Esophagus muscularis mucosa (tissue), 4 donors: ENCODE results near the gene TPRN. TPM values are rescaled to one million over a fixed set of nuclear protein-coding genes. Genes with fewer than 3 reads are reported as not detected.

Experiments used
- DNase-seq: peaks from one replicate; pipeline ENCODE4 v3.0.0-alpha.2; 2017; ENCODE audit errors: extremely low spot score
- H3K27ac ChIP-seq, 4 donors: fragments of 200-600 bp; sonication (generic); replicated peaks in 1 of 4; 1 replicate in 3 of 4; 2 replicates in 1 of 4; pipeline ENCODE4 v1.5.1; 2016 to 2019; ENCODE audit warnings: mild to moderate bottlenecking in 1 of 4
- H3K27me3 ChIP-seq, 4 donors: fragments of 200-600 bp; sonication (generic); one replicate each; pipeline versions ENCODE4 v1.5.1 to v1.6.0; 2016 to 2019
- H3K36me3 ChIP-seq, 4 donors: fragments of 200-600 bp; sonication (generic); one replicate each; pipeline ENCODE4 v1.5.1; 2016 to 2019
- H3K4me1 ChIP-seq, 4 donors: fragments of 200-600 bp; sonication (generic); one replicate each; pipeline ENCODE4 v1.5.1; 2016 to 2019
- H3K4me3 ChIP-seq, 4 donors: fragments of 200-600 bp; sonication (generic); 1 replicate in 2 of 4; 2 replicates in 2 of 4; pipeline ENCODE4 v1.5.1; 2016 to 2019; ENCODE audit warnings: mild to moderate bottlenecking in 4 of 4, moderate library complexity in 1 of 4
- H3K9me3 ChIP-seq, 4 donors: fragments of 200-600 bp; sonication (generic); 1 replicate in 3 of 4; 2 replicates in 1 of 4; pipeline ENCODE4 v1.5.1; 2016 to 2019
- EP300 ChIP-seq: sonication (generic); formaldehyde crosslinking; IDR thresholded peaks from one replicate; pipeline ENCODE4 v1.6.1; 2017; ENCODE audit warnings: antibody characterized with exemption
- POLR2A ChIP-seq: fragments of 450-650 bp; IDR thresholded peaks from one replicate; pipeline ENCODE4 v1.6.1; 2017; ENCODE audit warnings: antibody characterized with exemption, moderate library complexity, mild to moderate bottlenecking, low read depth
- POLR2AphosphoS5 ChIP-seq, 2 donors: sonication (generic); formaldehyde crosslinking; IDR thresholded peaks; one replicate each; pipeline ENCODE4 v1.6.1; 2017; ENCODE audit warnings: antibody characterized with exemption in 2 of 2
- WGBS: methylation state at CpG from one replicate; pipeline ENCODE4 v1.1.5; 2018; 5-methylcytosine and 5-hydroxymethylcytosine counted together
- intact Hi-C: fragments of 100-400 bp; cut with DNase I; formaldehyde crosslinking; loops from one replicate; pipeline ENCODE4 v1.15.1; 2023
- total RNA-seq, 4 donors: library from RNA; depleted of rRNA; stranded (reverse); fragments of >200 nt; gene quantifications; one replicate each; pipeline versions ENCODE4 v1.1.0 to v1.2.1, GENCODE V29; 2016
- TF ChIP-seq, protein P1 (sequence below), 3 experiments: fragments of 200-600 bp in 2 of 3; fragments of 450-650 bp in 1 of 3; sonication (generic) in 2 of 3; IDR thresholded peaks; one replicate each; pipeline ENCODE4 v1.5.1; 2017 to 2019; ENCODE audit warnings: antibody characterized with exemption in 3 of 3, mild to moderate bottlenecking in 2 of 3, moderate library complexity in 1 of 3

Gene TPRN
- total RNA-seq, 4 donors from 2014 or later, result 4.1 to 12.6 (median 7.7) TPM

GRCh38 chr9:137204731-137205125, 4.2 kb upstream of the TPRN start:
- H3K27me3 ChIP-seq, result no peaks in the 10 kb centered on the region
- peaks cover 50 to 63% (median 59%) of the 10 kb centered on the region in 4 donors for H3K4me1 ChIP-seq
- peaks cover 0 to 19% (median 0%) of the 10 kb centered on the region in 4 donors for H3K36me3 ChIP-seq
- intact Hi-C loops, result no loop called here
- no peaks in the 10 kb centered on the region for H3K9me3 ChIP-seq
- no peak for DNase-seq
- TF ChIP-seq EP300 (no peak), POLR2A (no peak), POLR2AphosphoS5 (IDR thresholded peaks at IDR 0.05) (no peak)
- TF ChIP-seq, protein P1, sequence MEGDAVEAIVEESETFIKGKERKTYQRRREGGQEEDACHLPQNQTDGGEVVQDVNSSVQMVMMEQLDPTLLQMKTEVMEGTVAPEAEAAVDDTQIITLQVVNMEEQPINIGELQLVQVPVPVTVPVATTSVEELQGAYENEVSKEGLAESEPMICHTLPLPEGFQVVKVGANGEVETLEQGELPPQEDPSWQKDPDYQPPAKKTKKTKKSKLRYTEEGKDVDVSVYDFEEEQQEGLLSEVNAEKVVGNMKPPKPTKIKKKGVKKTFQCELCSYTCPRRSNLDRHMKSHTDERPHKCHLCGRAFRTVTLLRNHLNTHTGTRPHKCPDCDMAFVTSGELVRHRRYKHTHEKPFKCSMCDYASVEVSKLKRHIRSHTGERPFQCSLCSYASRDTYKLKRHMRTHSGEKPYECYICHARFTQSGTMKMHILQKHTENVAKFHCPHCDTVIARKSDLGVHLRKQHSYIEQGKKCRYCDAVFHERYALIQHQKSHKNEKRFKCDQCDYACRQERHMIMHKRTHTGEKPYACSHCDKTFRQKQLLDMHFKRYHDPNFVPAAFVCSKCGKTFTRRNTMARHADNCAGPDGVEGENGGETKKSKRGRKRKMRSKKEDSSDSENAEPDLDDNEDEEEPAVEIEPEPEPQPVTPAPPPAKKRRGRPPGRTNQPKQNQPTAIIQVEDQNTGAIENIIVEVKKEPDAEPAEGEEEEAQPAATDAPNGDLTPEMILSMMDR (IDR thresholded peaks at IDR 0.05), result no peak
- peak overlapping the region; percentile 78 to 95 (median 87) for H3K4me3 ChIP-seq
- 52% methylated on average over 5 of the region's 21 CpGs for WGBS
- H3K27ac ChIP-seq, result peak overlapping the region; percentile 80 to 91 (median 84)

- peaks cover 68 to 81% (median 77%) of the 10 kb centered on the region in 4 donors for H3K4me1 ChIP-seq
- intact Hi-C loops, result no loop called here
These were observed 2.4 kb upstream of the TPRN start for GRCh38 chr9:137202966-137203365.

DNA sequence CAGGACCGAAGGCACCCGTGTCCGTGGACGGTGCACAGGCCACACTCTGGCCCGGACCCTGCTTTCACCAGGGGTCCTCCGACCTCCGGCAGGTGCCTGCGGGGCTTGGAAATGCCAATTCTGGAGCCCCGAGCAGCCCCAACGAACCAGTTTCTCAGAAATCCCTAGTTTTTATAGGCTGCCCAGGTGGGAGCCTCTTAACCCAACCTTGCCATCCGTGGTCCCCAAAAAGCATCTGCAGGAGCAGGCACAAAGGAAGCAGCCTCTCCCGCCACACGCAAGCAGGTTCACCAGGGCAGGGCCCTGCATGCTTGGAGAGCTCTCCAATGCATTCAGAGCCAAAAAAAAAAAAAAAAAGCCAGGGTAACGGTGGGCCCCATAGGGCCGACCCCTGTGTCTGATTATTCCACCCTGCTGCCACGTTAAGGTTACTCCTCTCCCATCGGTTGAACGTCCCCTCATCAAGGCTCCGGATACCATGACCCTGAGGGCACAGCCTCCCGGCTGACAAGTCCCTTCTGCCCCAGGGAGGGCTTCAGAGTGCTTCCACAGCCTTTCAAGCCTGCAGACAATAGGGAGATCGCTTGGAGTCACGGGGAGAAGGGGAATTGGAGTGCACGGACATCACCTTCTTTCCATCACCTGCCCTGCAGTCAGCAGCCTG, 796 bp upstream of the TPRN start:
- peak overlapping the region; percentile 79 to 86 (median 84) for H3K27ac ChIP-seq
- WGBS, result 31% methylated on average over 13 of the region's 23 CpGs

More at GRCh38 chr9:137202966-137203365, 2.4 kb upstream of the TPRN start:
- DNase-seq, result no peak
- Histone ChIP-seq H3K4me3 (no peak overlapping the region), H3K9me3 (no peaks in the 10 kb centered on the region), H3K27ac (no peak overlapping the region), H3K27me3 (no peaks in the 10 kb centered on the region), H3K36me3 (peaks cover 0 to 5% (median 0%) of the 10 kb centered on the region in 4 donors)
- WGBS, result 82% methylated on average over 8 of the region's 8 CpGs
- no peak for TF ChIP-seq EP300
- TF ChIP-seq, protein P1 (IDR thresholded peaks at IDR 0.05), result no peak

DNA sequence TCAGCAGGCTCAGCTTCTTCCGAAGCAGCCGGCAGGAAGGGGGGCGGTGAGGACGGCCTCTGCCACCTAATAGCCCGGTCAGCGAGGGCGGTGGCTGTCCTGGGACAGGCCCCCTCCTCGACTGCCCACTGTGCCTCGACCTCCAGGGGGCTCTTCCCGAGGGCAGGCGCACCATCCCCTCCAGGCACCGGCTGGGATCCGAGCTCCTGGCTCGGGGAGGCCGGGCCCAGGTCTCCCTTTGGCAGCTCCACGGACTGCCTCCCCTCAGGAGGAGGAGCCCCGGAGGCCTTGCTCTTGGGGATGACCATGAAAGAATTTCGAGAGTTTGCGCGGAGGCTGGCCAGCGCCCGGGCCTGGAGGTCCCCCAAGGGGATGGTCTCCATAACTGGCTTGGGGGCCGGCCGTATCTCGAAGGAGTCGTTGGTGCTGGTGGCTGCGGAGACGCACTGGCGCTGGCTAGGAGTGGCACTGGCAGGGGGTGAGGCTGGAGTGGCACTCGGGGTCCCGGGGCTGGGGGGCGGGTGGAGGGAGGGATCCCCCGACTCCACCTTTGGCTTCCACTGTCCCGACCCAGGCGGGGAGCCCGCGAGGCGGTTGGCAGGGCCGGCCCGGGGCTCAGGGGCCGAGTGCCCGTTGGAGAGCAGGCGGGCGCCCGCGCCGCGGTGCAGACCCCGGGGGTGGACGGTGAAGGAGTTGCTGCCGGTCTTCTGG, 975 bp downstream of the TPRN start:
- H3K27me3 ChIP-seq, result no peaks in the 10 kb centered on the region
- DNase-seq, result no peak
- peak overlapping the region in 2 of 4 donors; percentile 55 to 84 for H3K27ac ChIP-seq
- peak overlapping the region; percentile 70 to 76 (median 74) for H3K4me3 ChIP-seq
- TF ChIP-seq EP300 (no peak), POLR2A (no peak), POLR2AphosphoS5 (IDR thresholded peaks at IDR 0.05) (no peak)
- TF ChIP-seq, protein P1 (IDR thresholded peaks at IDR 0.05), result no peak
- H3K9me3 ChIP-seq, result no peaks in the 10 kb centered on the region
- intact Hi-C loops, result loop anchor here (2.0 kb wide), 1 partner anchor 21 kb away; no protein-coding TSS in a partner anchor
- WGBS, result no CpG with 5 or more reads among the region's 51 CpGs
- H3K36me3 ChIP-seq, result no peaks in the 10 kb centered on the region
- peaks cover 68 to 89% (median 78%) of the 10 kb centered on the region in 4 donors for H3K4me1 ChIP-seq

More for the DNA sequence above, 796 bp upstream of the TPRN start:
- intact Hi-C loops, result loop anchor here (2.0 kb wide), 1 partner anchor 19 kb away; no protein-coding TSS in a partner anchor
- Histone ChIP-seq H3K36me3 (no peaks in the 10 kb centered on the region), H3K27me3 (no peaks in the 10 kb centered on the region), H3K4me3 (peak overlapping the region; percentile 70 to 76 (median 74)), H3K4me1 (peaks cover 74 to 84% (median 77%) of the 10 kb centered on the region in 4 donors), H3K9me3 (no peaks in the 10 kb centered on the region)
- TF ChIP-seq POLR2A (no peak), EP300 (no peak), POLR2AphosphoS5 (IDR thresholded peaks at IDR 0.05) (no peak)
- TF ChIP-seq, protein P1 (IDR thresholded peaks at IDR 0.05), result no peak
- no peak for DNase-seq
